ACHN (cell line): ENCODE data around the gene TNS3.

Experiments used
- DNase-seq: peaks from one replicate; pipeline ENCODE4 v3.0.0-alpha.2; 2015
- in situ Hi-C: cut with HindIII; loops from 2 replicates; pipeline ENCODE4 v1.10.0; 2017; ENCODE audit warnings: low sequenced_read_pairs, low pct_ligation_motif_present, low pct_unique_long_range_greater_than_20kb

TNS3 gene

DNA sequence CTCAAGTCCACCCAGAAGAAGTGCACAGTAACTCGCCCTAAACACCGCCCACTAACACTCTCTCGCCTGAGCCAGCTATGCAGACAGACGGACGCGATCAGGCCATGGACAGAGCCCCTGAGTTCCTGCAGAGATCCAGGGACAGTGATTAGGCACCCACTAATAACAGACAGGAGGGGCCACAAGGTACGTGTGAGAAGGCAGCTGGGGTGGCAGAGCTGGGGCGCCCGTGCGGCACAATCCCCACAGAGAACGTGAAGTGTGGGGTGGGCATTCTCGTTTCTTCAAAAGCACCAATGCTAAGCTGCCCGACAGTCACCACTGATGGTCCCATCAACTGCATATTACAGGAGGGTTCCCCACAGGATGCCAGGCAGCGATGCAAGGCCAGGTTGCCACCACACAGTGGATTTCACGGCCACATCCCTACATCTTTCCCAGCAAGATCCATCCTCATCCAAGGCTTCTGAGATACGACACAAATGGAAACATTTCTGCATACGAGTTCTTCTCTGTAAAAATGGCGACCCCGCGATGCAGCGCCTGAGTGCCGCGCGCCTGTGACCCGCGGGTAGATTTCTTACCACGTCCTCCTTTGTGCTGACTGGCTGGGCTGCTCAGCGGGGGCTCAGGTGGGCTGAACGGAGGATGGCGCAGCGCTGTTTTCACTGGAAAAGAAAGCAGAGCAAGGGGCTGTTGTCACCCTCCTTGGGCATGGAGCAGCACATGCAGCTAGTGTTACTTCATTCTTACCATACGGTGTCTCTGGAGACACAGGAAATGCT is 237.5 kb downstream of the TNS3 start:
- in situ Hi-C loops = no loop called here

DNA sequence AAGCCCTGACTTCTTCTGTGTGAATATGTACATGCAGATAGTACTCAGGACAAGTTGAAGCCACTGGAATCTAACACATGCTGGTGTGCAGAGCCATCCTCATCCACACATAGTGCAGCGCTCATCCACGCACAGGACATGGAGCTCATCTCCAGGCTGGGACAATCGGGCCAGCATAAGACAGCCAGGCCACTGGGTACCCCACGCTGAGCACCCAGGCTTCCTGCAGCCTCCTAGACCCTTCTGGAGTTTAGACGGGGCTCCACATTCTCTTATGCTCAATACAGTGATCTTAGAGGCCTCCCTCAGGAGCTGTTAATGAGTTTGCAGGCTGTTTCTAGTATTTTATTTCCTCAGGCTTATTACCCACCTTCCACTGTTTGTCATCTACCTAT is 238.9 kb downstream of the TNS3 start:
- no peak for DNase-seq
- in situ Hi-C loops = no loop called here

More for the DNA sequence above, 237.5 kb downstream of the TNS3 start:
- no peak for DNase-seq

DNA sequence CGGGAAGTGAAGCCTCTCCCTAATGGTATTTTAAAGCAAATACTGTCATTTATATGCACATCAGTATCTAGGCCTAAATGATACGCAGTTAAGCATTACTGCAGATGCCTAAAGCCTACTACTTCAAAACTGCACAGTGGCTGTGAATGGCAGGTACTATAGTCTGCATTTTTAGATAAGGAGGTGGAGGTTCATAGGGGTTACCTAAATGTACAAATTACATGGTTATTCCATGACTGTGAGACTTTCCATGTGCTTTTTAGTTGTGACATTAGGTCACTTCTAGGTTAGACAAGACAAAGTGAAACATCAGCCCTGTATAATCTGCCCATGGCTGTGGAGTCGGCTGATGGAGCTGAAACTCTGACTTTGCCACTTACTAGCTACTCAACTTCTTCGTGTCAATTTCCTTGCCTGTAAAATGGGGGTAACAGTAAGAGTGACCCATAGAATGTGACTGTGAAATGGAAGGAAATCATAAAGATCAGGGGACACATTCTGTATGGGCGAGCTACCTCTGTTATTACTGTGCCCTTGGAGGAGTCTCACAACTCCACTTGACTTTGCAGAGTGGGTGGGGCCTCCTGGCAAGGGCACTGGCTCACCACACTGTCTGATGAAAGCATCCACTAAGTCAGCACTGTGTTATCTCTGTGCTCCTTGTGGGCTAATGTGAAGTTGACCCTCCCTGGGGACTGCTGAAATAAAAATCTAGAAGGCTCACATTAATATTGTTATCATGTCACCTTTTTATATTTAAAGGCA is 239.4 kb downstream of the TNS3 start:
- in situ Hi-C loops = no loop called here
- DNase-seq = no peak

DNA sequence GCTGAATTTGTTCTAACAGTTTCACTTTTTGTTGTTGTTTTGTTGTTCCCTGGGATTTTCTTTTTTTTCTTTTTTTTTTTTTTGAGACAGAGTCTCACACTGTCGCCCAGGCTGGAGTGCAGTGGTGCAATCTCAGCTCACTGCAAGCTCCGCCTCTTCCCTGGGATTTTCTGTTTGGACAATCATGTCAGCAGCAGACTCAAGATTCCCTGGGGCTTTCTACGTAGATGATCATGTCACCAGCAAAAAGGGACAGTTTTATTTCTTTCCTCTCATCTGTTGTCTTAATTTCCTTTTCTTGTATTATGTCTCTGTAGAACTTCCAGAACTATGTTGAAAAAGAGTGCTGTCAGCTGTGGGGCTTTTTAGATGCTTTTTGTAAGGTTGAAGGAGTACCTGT is 241.4 kb downstream of the TNS3 start:
- in situ Hi-C loops = no loop called here
- no peak for DNase-seq

DNA sequence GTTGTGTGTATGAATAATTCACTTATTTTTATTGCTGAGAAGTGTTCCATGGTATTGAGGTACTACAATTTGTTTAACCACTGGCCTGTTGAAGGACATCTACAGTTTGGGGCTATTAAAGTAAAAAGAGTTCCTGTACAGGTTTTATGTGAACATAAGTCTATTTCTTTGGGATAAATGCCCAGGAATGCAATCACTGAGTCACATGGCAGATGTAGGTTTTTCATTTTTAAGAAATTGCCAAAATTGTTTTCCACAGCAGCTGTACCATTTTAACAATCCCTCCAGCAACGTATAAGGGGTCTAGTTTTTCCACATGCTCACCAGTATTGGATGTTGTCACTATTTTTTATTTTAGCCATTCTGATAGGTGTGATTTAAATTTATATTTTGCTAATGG is 243.9 kb downstream of the TNS3 start:
- DNase-seq = no peak
- in situ Hi-C loops = no loop called here

DNA sequence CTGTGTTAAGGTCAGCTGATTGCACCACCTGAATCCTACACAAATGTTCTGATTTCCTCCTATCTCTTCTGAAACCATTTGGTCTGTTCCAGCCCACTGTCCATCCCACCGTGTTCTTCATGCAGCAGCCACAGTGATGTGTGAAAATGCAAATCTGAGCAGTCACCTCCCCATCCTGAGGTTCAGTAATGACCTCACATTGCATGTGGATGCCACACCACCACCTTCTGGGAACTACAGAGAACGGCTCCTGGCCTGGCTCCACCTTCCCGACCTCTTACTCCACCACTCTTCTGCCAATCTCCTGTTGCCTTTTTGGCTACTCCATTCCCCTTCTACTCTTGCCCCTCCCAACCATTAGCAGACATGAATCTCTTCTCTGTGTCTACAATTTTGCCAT is 244.4 kb downstream of the TNS3 start:
- in situ Hi-C loops = no loop called here
- DNase-seq = peak; percentile 11

DNA sequence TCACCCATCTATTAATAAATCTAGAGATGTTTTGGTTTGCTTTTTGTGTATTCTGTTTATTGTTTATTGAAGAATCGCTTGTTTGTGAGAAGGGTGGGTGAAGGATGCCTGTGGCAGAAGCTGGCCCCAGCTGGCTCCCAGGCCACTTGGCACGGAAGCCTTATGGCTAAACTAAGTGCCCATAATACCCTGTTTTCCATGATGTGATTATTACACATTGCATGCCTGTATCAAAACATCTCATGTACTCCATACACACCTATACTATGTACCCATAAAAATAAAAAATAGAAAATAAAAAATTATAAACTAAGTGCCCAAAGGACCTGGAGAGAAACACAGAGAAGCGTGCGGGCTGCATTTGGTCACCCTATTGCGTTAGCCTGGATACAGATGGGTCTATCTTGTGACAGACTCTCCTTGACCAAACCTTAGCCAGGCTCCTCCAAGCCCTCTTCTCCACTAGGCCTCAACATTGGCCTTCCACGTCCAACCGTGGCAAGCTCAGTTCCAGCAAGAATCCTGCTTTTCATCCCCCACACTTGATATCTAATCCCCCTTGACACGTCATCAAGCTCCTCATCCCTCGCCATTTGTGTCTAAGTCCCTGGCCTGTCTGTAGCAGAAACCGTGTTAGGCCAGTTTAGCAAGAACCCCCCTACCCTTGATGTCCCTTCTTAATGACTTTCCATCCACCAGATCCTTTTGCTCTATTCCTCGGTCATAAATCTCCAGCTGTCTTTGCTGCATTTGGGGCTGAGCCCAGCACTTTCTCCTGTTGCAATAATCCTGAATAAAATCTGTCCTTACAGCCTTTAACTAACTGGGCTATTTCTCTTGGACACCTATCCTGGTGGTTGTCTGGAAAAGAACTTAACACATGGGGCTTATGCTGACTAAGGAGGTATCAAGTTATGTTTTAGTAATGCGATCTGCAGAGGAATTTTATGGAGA is 245.2 kb downstream of the TNS3 start:
- in situ Hi-C loops = no loop called here
- DNase-seq = no peak

DNA sequence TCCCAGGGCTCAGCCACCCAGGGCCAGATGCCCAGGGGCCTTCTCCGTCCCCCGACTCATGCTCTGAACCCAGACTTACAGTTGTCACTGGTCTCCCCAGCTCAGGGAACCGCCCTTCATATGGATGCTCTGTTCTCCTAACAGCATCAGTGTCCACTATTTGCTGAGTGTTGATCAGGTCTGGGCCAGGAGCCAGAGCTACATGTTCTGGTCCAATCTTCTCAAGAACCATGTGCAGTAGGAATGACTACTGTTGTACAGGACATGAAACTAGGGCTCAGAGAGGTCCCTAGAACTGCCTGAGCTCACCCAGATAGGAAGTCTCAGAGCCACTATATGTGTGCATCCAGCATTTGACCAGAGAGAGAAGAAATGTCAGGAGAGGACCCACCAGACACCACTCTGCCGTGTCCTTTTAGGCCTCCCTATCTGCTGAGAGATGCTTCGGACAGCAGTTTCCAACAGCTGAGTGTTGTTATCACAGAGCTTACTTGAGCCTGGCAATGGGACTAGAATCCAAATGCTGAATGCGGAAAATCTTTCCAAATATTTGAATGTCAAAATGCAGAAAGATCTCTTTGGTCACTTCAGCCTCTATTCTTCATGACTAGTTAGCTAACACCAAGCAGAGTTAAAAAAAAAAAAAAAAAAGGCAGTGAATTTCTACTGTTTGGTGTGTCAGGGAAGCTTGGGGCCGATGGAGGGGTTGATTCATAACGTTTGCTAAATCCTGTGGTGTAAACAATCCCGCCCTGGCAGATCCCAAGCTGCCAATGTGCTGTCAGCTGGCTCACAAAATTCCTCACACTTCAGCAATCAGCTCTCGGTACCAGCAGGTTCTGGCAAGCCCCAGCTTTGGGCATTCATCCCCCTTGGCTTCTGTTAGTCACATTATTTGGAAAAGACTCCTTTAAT is 246.1 kb downstream of the TNS3 start:
- no peak for DNase-seq
- in situ Hi-C loops = no loop called here

DNA sequence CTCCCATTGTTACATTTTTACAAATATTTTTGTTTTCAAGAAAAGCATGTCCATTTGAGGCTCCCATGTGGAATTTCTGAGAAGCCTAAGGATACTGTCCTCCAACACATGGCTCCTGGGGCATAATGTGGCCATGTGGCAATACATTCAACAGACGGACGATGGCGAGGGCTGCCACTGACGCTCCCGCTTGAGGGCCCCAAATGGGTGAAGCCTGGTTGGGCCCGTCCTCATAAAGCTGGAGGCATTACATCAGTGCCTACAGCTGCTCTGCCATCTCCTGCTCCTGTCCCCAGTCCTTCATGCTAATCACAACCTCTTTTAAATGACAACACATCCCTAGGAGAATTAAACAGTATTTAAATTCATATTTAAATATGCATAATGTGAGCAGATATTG is 246.8 kb downstream of the TNS3 start:
- DNase-seq = no peak
- in situ Hi-C loops = no loop called here

DNA sequence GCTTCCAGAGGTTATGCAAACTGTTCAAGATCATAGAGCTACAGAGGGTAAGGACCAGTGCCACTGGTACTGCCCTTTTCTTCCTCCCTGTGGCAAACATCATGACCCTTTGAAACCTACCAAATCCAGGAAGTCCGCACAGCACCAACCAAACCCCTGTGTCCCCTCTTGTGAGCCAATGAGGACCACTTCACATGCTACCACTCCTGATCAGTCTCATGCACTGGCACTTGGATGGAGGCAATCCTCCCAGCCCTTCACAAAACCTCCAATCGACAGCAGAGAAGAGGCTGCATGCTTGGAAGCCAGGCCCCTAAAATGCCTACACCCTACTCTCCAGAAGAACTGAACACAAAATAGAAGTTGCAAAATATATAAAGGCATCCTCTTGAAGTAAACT is 248.0 kb downstream of the TNS3 start:
- no peak for DNase-seq
- in situ Hi-C loops = no loop called here

DNA sequence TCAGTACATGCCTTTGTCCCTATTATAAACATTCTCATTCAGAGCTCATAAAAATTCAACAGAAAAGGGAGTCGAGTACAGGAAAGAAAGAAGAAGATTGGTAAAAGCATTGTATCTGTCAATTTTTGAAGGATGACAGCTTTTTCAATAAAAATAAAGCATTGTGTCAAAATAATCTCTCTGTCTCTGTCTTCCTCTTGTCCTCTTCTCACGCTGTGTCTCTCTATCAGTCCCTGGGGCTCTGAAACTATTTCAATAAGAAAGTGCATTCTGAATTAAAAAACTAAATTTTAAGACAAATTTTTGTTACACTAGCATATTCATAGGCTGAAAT is 248.4 kb downstream of the TNS3 start:
- DNase-seq = no peak
- in situ Hi-C loops = no loop called here

DNA sequence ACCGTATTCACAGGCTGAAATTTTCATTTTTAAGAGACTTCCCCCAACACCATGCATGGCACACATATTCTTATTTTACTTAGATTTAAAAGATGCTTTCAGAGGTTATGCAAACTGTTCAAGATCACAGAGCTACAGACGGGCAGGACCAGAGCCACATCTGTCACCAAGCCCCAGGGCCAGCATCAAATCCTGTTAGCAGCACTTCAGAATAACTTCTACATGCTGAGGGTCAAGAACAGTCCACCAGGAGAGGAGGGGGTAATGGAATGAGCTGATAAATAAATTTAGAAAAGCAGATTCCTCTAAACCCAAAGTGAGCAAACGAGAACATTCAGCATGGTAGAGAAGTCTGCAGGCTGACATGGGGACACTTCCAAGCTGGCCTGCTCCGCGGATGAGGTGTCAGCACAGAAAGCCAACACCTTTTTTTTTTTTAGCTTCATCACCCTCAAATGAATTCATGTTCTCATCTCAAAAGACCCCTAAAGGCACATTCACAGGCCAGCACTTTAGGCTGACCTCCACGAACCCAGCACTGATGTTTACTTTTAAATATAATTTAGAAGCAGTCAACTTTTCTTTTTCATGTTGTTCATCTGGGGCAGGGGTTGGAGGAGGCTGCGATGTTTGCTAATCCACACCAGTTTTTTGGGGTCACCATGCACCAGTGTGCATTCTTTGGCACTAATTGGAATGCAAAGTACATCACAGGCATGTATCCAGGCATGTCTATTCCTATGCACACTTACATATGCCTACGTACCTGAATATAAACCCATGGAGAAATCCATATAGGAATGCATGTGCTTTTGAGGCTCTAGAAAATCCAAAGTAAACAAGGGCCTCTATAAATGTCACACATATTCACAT is 249.0 kb downstream of the TNS3 start:
- DNase-seq = no peak
- in situ Hi-C loops = no loop called here

DNA sequence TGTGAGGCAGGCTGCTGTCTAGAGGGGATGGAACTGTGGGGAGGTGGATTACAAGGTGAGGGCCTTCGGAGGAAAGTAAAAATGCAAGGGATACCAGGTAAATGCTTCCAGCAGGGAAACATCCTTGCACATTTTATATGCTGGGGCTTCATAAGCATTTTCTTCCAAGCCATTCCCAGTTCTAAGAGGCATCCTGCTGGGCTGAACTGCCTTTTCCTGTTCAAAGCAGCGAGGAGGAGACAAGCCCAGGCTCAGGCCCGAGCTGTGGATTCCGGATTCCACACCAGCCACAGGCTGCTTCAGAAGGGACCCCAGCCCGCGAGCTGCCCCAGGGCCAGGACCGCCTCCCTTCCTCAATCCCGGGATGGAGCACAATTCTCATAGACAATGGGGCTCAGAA is 249.7 kb downstream of the TNS3 start:
- no peak for DNase-seq
- in situ Hi-C loops = no loop called here

DNA sequence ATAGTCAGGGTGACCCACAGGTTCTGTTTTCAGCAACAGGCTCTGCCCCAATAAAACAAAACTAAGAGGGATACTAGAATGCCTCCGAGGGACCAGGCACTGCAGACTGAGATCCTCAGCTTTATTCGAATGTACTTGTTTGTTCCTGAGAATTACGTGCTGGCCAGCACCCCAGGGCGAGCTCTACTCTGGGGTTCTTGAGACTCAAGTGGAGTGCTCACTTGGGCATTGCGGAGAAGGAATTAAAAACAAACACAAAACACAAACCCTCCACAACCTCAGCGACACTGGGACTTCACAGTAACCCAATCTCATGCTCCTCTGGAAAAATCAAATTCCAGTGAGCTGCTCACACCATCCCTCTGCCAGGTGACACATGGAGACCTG is 250.7 kb downstream of the TNS3 start:
- in situ Hi-C loops = no loop called here
- no peak for DNase-seq

DNA sequence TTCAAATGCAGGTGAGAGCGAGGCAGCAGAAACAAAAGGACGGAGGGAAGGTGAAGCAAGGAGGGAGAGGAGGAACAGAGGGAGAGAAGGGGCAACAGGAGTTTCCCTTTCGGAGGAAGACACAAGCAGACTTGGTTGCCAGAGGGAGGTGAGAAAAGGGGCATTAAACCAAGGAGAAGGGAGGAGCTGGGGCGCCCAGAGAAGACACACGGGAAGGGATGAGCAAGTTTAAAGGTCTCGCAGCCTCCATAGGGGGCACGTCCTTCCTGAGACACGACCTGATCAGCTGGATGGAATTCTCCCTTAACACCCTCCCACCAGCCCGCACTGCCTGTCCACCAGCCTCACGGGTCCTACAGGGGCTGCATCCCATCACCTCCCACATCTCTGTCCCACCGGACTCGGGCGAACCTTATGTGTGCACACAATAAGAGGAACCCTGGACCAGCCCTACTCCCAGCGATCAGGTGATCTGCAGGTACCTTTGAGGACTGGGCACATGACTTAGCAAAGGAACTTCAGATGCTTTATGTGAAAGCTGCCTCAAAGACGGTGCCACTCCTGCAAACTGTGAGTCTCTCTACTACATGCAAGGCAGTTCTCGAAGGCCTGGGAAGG is 251.2 kb downstream of the TNS3 start:
- no peak for DNase-seq
- in situ Hi-C loops = no loop called here

DNA sequence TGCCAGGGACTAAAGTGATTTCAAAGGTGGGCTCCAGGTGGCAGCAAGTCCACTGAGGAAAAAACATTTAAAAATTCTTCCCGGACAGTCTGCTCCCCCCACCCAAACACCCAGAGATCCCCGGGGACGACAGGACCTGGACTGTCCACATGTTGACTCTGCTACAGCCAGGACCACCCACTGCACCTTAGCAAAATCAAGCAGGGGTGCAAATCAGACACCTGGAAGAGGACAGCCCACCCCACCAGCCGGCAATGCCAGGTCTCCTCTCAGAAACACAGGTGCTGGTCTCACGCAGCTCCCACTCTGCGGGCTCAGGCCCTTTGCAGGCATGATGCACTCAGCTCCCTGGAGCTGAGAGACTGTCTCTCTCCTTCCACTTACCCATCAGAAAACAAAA is 251.9 kb downstream of the TNS3 start:
- in situ Hi-C loops = no loop called here
- DNase-seq = no peak

DNA sequence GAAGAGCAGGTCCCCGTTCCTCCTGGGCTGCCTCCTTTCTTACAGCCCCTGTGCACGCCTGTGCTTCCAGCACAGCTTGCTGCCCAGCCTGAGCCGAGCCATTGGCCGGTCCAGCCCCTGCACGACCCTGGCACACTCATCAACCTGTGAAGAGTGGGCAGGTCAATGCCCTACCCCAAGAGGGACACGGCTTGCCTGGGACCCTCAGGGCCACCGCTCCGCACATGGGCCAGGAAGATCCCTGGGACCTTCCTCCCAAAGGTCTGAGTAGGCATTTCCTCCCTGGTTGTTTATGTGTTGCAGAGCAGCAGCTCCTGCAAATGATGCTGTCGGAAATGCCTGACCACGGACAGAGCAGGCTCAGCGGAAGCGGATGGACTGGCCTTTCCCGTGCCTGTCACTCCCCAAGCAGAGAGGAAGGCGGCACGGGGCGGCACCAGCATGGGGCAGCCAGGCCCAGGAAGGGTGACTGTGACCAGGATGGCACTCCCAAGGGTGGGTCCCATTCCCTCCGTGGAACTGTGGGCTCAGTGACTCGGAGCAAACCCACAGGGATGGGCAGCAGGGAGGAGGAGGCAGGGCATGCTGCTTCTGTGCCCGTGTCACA is 252.5 kb downstream of the TNS3 start:
- in situ Hi-C loops = no loop called here
- no peak for DNase-seq
